Activated T-cell treated with anti-CD3 and anti-CD28 coated beads, Interleukin-2, amount 50 U/mL, for 72 hours (primary cell): ENCODE measurements around the gene MYH14. TPM values are rescaled to one million over a fixed set of nuclear protein-coding genes. Genes with fewer than 3 reads are reported as not detected.

Source experiments
- ATAC-seq, 2 donors: fragments of 150-1000 bp; cut with Tn5 transposase; replicated peaks in 1 of 2; 2 replicates each; pipeline ENCODE4 v1.10.0; 2021; ENCODE audit warnings: moderate library complexity in 2 of 2, mild to moderate bottlenecking in 1 of 2
- DNase-seq, 2 donors: peaks; one replicate each; pipeline ENCODE4 v3.0.0; 2021 to 2022; ENCODE audit warnings: mixed read lengths in 1 of 2
- H3K27ac Mint-ChIP-seq: one replicate; pipeline ENCODE4 v1.8.0; 2022; ENCODE audit warnings: mild to moderate bottlenecking, moderate library complexity, mixed read lengths
- H3K27me3 Mint-ChIP-seq: one replicate; pipeline ENCODE4 v1.8.0; 2022; ENCODE audit warnings: low read depth, mixed read lengths
- H3K36me3 Mint-ChIP-seq, 2 donors: one replicate each; pipeline ENCODE4 v1.8.0; 2022; ENCODE audit warnings: mixed read lengths in 2 of 2, mild to moderate bottlenecking in 1 of 2; ENCODE audit not compliant: insufficient read depth in 2 of 2
- H3K4me1 Mint-ChIP-seq: one replicate; pipeline ENCODE4 v1.8.0; 2022; ENCODE audit warnings: low read depth, mixed read lengths
- H3K4me3 Mint-ChIP-seq, 2 donors: one replicate each; pipeline ENCODE4 v1.8.0; 2022; ENCODE audit warnings: mild to moderate bottlenecking in 2 of 2, mixed read lengths in 2 of 2, moderate library complexity in 2 of 2
- H3K9me3 Mint-ChIP-seq, 2 donors: one replicate each; pipeline ENCODE4 v1.8.0; 2022; ENCODE audit warnings: mixed read lengths in 2 of 2
- total RNA-seq, 2 donors: library from RNA; stranded (reverse); gene quantifications; one replicate each; pipeline ENCODE4 v1.2.3, GENCODE V29; 2022

MYH14 gene
- not detected for total RNA-seq

GRCh38 chr19:50203281-50204080 lies at the start of gene MYH14:
TSS of gene MYH14 (plus strand) at chr19:50203622. CDS start at chr19:50210366, 6,744 bp downstream.
- peaks cover 0 to 4% of the 10 kb centered on the region in 2 donors for H3K36me3 Mint-ChIP-seq
- DNase-seq (peak; percentile 10 to 27), ATAC-seq (peak; percentile 45)
- H3K4me1 Mint-ChIP-seq = peaks cover 4% of the 10 kb centered on the region
- H3K27ac Mint-ChIP-seq = no peak within 1 kb of the TSS
- no peak within 1 kb of the TSS for H3K4me3 Mint-ChIP-seq
- no peaks in the 10 kb centered on the region for H3K9me3 Mint-ChIP-seq
- peaks cover 64% of the 10 kb centered on the region for H3K27me3 Mint-ChIP-seq

- H3K4me1 Mint-ChIP-seq = no peaks in the 10 kb centered on the region
- no peak for DNase-seq
- peaks cover 4% of the 10 kb centered on the region in 2 donors for H3K9me3 Mint-ChIP-seq
- ATAC-seq = no peak
- H3K4me3 Mint-ChIP-seq = no peak overlapping the region
- H3K36me3 Mint-ChIP-seq = no peaks in the 10 kb centered on the region
- peaks cover 27% of the 10 kb centered on the region for H3K27me3 Mint-ChIP-seq
- no peak overlapping the region for H3K27ac Mint-ChIP-seq
These were observed 48.9 kb upstream of the MYH14 start for GRCh38 chr19:50154529-50154928.

GRCh38 chr19:50155520-50156109 lies 47.8 kb upstream of the MYH14 start:
- Mint-ChIP-seq H3K9me3 (peaks cover 4% of the 10 kb centered on the region in 2 donors), H3K4me1 (no peaks in the 10 kb centered on the region), H3K4me3 (no peak overlapping the region), H3K36me3 (no peaks in the 10 kb centered on the region), H3K27me3 (peaks cover 19% of the 10 kb centered on the region), H3K27ac (no peak overlapping the region)
- ATAC-seq (no peak), DNase-seq (no peak)

GRCh38 chr19:50158577-50158976 lies 44.8 kb upstream of the MYH14 start:
- peaks cover 4% of the 10 kb centered on the region in 2 donors for H3K9me3 Mint-ChIP-seq
- DNase-seq = no peak

GRCh38 chr19:50159078-50159477 lies 44.3 kb upstream of the MYH14 start:
- no peak overlapping the region for H3K4me3 Mint-ChIP-seq
- no peak overlapping the region for H3K27ac Mint-ChIP-seq
- peaks cover 4% of the 10 kb centered on the region in 2 donors for H3K9me3 Mint-ChIP-seq
- H3K36me3 Mint-ChIP-seq = no peaks in the 10 kb centered on the region
- no peaks in the 10 kb centered on the region for H3K4me1 Mint-ChIP-seq
- DNase-seq (no peak), ATAC-seq (no peak)
- peaks cover 5% of the 10 kb centered on the region for H3K27me3 Mint-ChIP-seq

More at GRCh38 chr19:50158577-50158976, 44.8 kb upstream of the MYH14 start:
- no peak overlapping the region for H3K27ac Mint-ChIP-seq
- no peaks in the 10 kb centered on the region for H3K36me3 Mint-ChIP-seq
- peaks cover 5% of the 10 kb centered on the region for H3K27me3 Mint-ChIP-seq
- H3K4me1 Mint-ChIP-seq = no peaks in the 10 kb centered on the region
- no peak overlapping the region for H3K4me3 Mint-ChIP-seq
- ATAC-seq = no peak

- Mint-ChIP-seq H3K27me3 (peaks cover 7% of the 10 kb centered on the region), H3K4me3 (no peak within 1 kb of the TSS), H3K36me3 (no peaks in the 10 kb centered on the region), H3K27ac (no peak within 1 kb of the TSS), H3K9me3 (peaks cover 4% of the 10 kb centered on the region in 2 donors), H3K4me1 (no peaks in the 10 kb centered on the region)
- ATAC-seq (no peak), DNase-seq (no peak)
These were observed 40.4 kb upstream of the MYH14 start, which contains the start of gene IZUMO2 for GRCh38 chr19:50162988-50163387. TSS of gene IZUMO2 (minus strand) at chr19:50163281. CDS start at chr19:50163194, 87 bp downstream.

GRCh38 chr19:50167314-50167721 lies 36.1 kb upstream of the MYH14 start:
- Mint-ChIP-seq H3K27ac (no peak overlapping the region), H3K9me3 (no peaks in the 10 kb centered on the region), H3K4me1 (no peaks in the 10 kb centered on the region), H3K4me3 (no peak overlapping the region), H3K27me3 (peaks cover 17% of the 10 kb centered on the region), H3K36me3 (no peaks in the 10 kb centered on the region)
- no peak for DNase-seq
- no peak for ATAC-seq

GRCh38 chr19:50171752-50172151 lies 31.7 kb upstream of the MYH14 start:
- no peak for ATAC-seq
- no peak for DNase-seq
- Mint-ChIP-seq H3K27ac (no peak overlapping the region), H3K4me3 (no peak overlapping the region), H3K9me3 (peaks cover 2% of the 10 kb centered on the region in 2 donors), H3K36me3 (no peaks in the 10 kb centered on the region), H3K4me1 (no peaks in the 10 kb centered on the region), H3K27me3 (peaks cover 22% of the 10 kb centered on the region)

- Mint-ChIP-seq H3K36me3 (no peaks in the 10 kb centered on the region), H3K27ac (no peak overlapping the region), H3K9me3 (peaks cover 2% of the 10 kb centered on the region in 2 donors), H3K4me1 (no peaks in the 10 kb centered on the region), H3K27me3 (peaks cover 22% of the 10 kb centered on the region), H3K4me3 (no peak overlapping the region)
- DNase-seq (no peak), ATAC-seq (no peak)
These were observed 30.7 kb upstream of the MYH14 start for GRCh38 chr19:50172726-50173125.

GRCh38 chr19:50173127-50173526 lies 30.3 kb upstream of the MYH14 start:
- Mint-ChIP-seq H3K4me3 (no peak overlapping the region), H3K27ac (no peak overlapping the region), H3K36me3 (no peaks in the 10 kb centered on the region), H3K9me3 (peaks cover 2% of the 10 kb centered on the region in 2 donors), H3K4me1 (no peaks in the 10 kb centered on the region), H3K27me3 (peaks cover 22% of the 10 kb centered on the region)
- peak; percentile 39 to 64 for ATAC-seq
- peak in 1 of 2 donors; percentile 2 for DNase-seq

GRCh38 chr19:50174100-50174793 lies 29.2 kb upstream of the MYH14 start:
- ATAC-seq = no peak
- H3K4me3 Mint-ChIP-seq = no peak overlapping the region
- DNase-seq = no peak
- H3K4me1 Mint-ChIP-seq = no peaks in the 10 kb centered on the region
- H3K27ac Mint-ChIP-seq = no peak overlapping the region
- H3K36me3 Mint-ChIP-seq = no peaks in the 10 kb centered on the region
- peaks cover 2% of the 10 kb centered on the region in 2 donors for H3K9me3 Mint-ChIP-seq
- H3K27me3 Mint-ChIP-seq = peaks cover 17% of the 10 kb centered on the region

GRCh38 chr19:50175924-50176323 lies 27.5 kb upstream of the MYH14 start:
- ATAC-seq (no peak), DNase-seq (no peak)
- Mint-ChIP-seq H3K36me3 (no peaks in the 10 kb centered on the region), H3K4me1 (no peaks in the 10 kb centered on the region), H3K27me3 (peaks cover 11% of the 10 kb centered on the region), H3K27ac (no peak overlapping the region), H3K9me3 (peaks cover 2% of the 10 kb centered on the region in 2 donors), H3K4me3 (no peak overlapping the region)

GRCh38 chr19:50176775-50177174 lies 26.6 kb upstream of the MYH14 start:
- Mint-ChIP-seq H3K9me3 (peaks cover 2% of the 10 kb centered on the region in 2 donors), H3K27me3 (peaks cover 11% of the 10 kb centered on the region), H3K4me1 (no peaks in the 10 kb centered on the region), H3K36me3 (no peaks in the 10 kb centered on the region), H3K4me3 (no peak overlapping the region), H3K27ac (no peak overlapping the region)
- ATAC-seq = no peak
- no peak for DNase-seq
